Sigmoid colon (tissue), 4 donors: ENCODE measurements around the gene REXO2.

ENCODE experiments used
- CTCF ChIP-seq, 4 experiments: fragments of 450-650 bp in 3 of 4; fragments of 200-600 bp in 1 of 4; IDR thresholded peaks; one replicate each; pipeline ENCODE4 v1.5.1; 2016 to 2019; ENCODE audit warnings: antibody characterized with exemption in 4 of 4, mild to moderate bottlenecking in 3 of 4, moderate library complexity in 2 of 4
- EP300 ChIP-seq, 4 donors: sonication (generic); formaldehyde crosslinking; IDR thresholded peaks; one replicate each; pipeline ENCODE4 v1.6.1; 2017; ENCODE audit warnings: antibody characterized with exemption in 4 of 4
- POLR2A ChIP-seq, 2 donors: fragments of 450-650 bp; IDR thresholded peaks; one replicate each; pipeline ENCODE4 v1.6.1; 2016; ENCODE audit warnings: antibody characterized with exemption in 2 of 2, mild to moderate bottlenecking in 2 of 2, moderate library complexity in 2 of 2
- POLR2AphosphoS5 ChIP-seq, 4 donors: sonication (generic); formaldehyde crosslinking; IDR thresholded peaks; one replicate each; pipeline ENCODE4 v1.6.1; 2017; ENCODE audit warnings: antibody characterized with exemption in 4 of 4

GRCh38 chr11:114479331-114479730 is 40.1 kb downstream of the REXO2 start:
- TF ChIP-seq POLR2AphosphoS5 (IDR thresholded peaks at IDR 0.05) (no peak), CTCF (IDR thresholded peaks at IDR 0.05) (no peak), POLR2A (IDR thresholded peaks at IDR 0.05) (no peak), EP300 (IDR thresholded peaks at IDR 0.05) (no peak)
